Stimulated activated CD4-positive, alpha-beta T cell treated with anti-CD3 and anti-CD28 coated beads, Interleukin-1b, Interleukin-23, amount 100 ng/mL, for 4 hours (primary cell): ENCODE data around the gene PACS1.
A peak's percentile ranks its signal among the peaks of the same experiment; 100 is the strongest.

ENCODE experiments used
- DNase-seq, 2 donors: peaks; one replicate each; pipeline ENCODE4 v3.0.0-alpha.2; 2020; ENCODE audit warnings: low read depth in 2 of 2

Gene PACS1

GRCh38 chr11:66050581-66051231 is 19.4 kb upstream of the PACS1 start:
- DNase-seq: no peak

- DNase-seq: no peak
Measured at GRCh38 chr11:66051371-66051765, 18.7 kb upstream of the PACS1 start.

GRCh38 chr11:66051766-66052663 is 18.1 kb upstream of the PACS1 start, which contains the start of gene SF3B2:
Gene SF3B2, plus strand, starts transcription at chr11:66052364. Its CDS starts 21 bp downstream, at chr11:66052385.
- DNase-seq: peak; percentile 89

- no peak for DNase-seq
Measured at GRCh38 chr11:66052664-66052982, 17.4 kb upstream of the PACS1 start.

- no peak for DNase-seq
Measured at GRCh38 chr11:66055021-66055420, 15.1 kb upstream of the PACS1 start.

GRCh38 chr11:66056501-66056900 is 13.6 kb upstream of the PACS1 start:
- no peak for DNase-seq

GRCh38 chr11:66059966-66060680 is 9.9 kb upstream of the PACS1 start:
- DNase-seq: no peak

- DNase-seq: no peak
Measured at GRCh38 chr11:66061268-66061667, 8.8 kb upstream of the PACS1 start.

GRCh38 chr11:66062408-66062807 is 7.7 kb upstream of the PACS1 start:
- no peak for DNase-seq

GRCh38 chr11:66063900-66064299 is 6.2 kb upstream of the PACS1 start:
- no peak for DNase-seq

GRCh38 chr11:66064571-66064970 is 5.5 kb upstream of the PACS1 start:
- no peak for DNase-seq

GRCh38 chr11:66066751-66067150 is 3.3 kb upstream of the PACS1 start:
- DNase-seq: no peak

- DNase-seq: no peak
Measured at GRCh38 chr11:66067640-66068039, 2.4 kb upstream of the PACS1 start.

GRCh38 chr11:66068154-66068821 is 1.8 kb upstream of the PACS1 start:
- peak; percentile 67 to 74 for DNase-seq

GRCh38 chr11:66068923-66069714 is 953 bp upstream of the PACS1 start:
- DNase-seq: peak in 1 of 2 donors; percentile 22

GRCh38 chr11:66070604-66071380 is 720 bp downstream of the PACS1 start:
- DNase-seq: peak in 1 of 2 donors; percentile 19

- DNase-seq: no peak
Measured at GRCh38 chr11:66071381-66071801, 1.3 kb downstream of the PACS1 start.

GRCh38 chr11:66072081-66072480 is 2.0 kb downstream of the PACS1 start:
- DNase-seq: no peak

GRCh38 chr11:66072518-66072917 is 2.4 kb downstream of the PACS1 start:
- DNase-seq: no peak

GRCh38 chr11:66073669-66074068 is 3.6 kb downstream of the PACS1 start:
- DNase-seq: no peak
